ENCODE results near the gene EIF6.

Gene EIF6

GRCh38 chr20:35284267-35284991, at the start of gene EIF6:
Gene EIF6 (minus strand): TSS chr20:35284772. CDS start chr20:35284487, 285 bp downstream.
- H3K27ac Mint-ChIP-seq: peak within 1 kb of the TSS; percentile 89
- H3K4me3 Mint-ChIP-seq: peak within 1 kb of the TSS; percentile 83
- peaks cover 39% of the 10 kb centered on the region for H3K4me1 Mint-ChIP-seq (ENCODE audit: low read depth)
- no peaks in the 10 kb centered on the region for H3K27me3 Mint-ChIP-seq
- DNase-seq: peak; percentile 86
- peaks cover 50% of the 10 kb centered on the region for H3K36me3 Mint-ChIP-seq (ENCODE audit: low read depth)
- no peaks in the 10 kb centered on the region for H3K9me3 Mint-ChIP-seq

GRCh38 chr20:35333606-35334005, 49.0 kb upstream of the EIF6 start:
- Mint-ChIP-seq H3K4me1 (ENCODE audit: low read depth) (peaks cover 29% of the 10 kb centered on the region), H3K4me3 (no peak overlapping the region), H3K9me3 (no peaks in the 10 kb centered on the region), H3K27me3 (no peaks in the 10 kb centered on the region), H3K36me3 (ENCODE audit: low read depth) (peaks cover 18% of the 10 kb centered on the region), H3K27ac (no peak overlapping the region)
- DNase-seq: no peak

- no peak for DNase-seq
- no peaks in the 10 kb centered on the region for H3K9me3 Mint-ChIP-seq
- peaks cover 20% of the 10 kb centered on the region for H3K36me3 Mint-ChIP-seq (ENCODE audit: low read depth)
- no peak overlapping the region for H3K4me3 Mint-ChIP-seq
- H3K4me1 Mint-ChIP-seq (ENCODE audit: low read depth): peaks cover 38% of the 10 kb centered on the region
- no peak overlapping the region for H3K27ac Mint-ChIP-seq
- H3K27me3 Mint-ChIP-seq: no peaks in the 10 kb centered on the region
These were observed 48.1 kb upstream of the EIF6 start for GRCh38 chr20:35332540-35333200.

GRCh38 chr20:35329435-35330139, 45.0 kb upstream of the EIF6 start:
- Mint-ChIP-seq H3K27ac (no peak overlapping the region), H3K27me3 (no peaks in the 10 kb centered on the region)
- peak; percentile 57 for DNase-seq

GRCh38 chr20:35328689-35329088, 44.1 kb upstream of the EIF6 start:
- Mint-ChIP-seq H3K27me3 (no peaks in the 10 kb centered on the region), H3K36me3 (ENCODE audit: low read depth) (peaks cover 30% of the 10 kb centered on the region), H3K27ac (peak overlapping the region; percentile 91), H3K9me3 (no peaks in the 10 kb centered on the region), H3K4me3 (no peak overlapping the region), H3K4me1 (ENCODE audit: low read depth) (peaks cover 62% of the 10 kb centered on the region)
- no peak for DNase-seq

More at GRCh38 chr20:35329435-35330139, 45.0 kb upstream of the EIF6 start:
- H3K4me3 Mint-ChIP-seq: no peak overlapping the region
- H3K36me3 Mint-ChIP-seq (ENCODE audit: low read depth): peaks cover 31% of the 10 kb centered on the region
- peaks cover 62% of the 10 kb centered on the region for H3K4me1 Mint-ChIP-seq (ENCODE audit: low read depth)
- no peaks in the 10 kb centered on the region for H3K9me3 Mint-ChIP-seq

- H3K9me3 Mint-ChIP-seq: no peaks in the 10 kb centered on the region
- peak overlapping the region; percentile 91 for H3K27ac Mint-ChIP-seq
- DNase-seq: no peak
- H3K36me3 Mint-ChIP-seq (ENCODE audit: low read depth): peaks cover 29% of the 10 kb centered on the region
- H3K4me1 Mint-ChIP-seq (ENCODE audit: low read depth): peaks cover 67% of the 10 kb centered on the region
- peak overlapping the region; percentile 19 for H3K4me3 Mint-ChIP-seq
- H3K27me3 Mint-ChIP-seq: no peaks in the 10 kb centered on the region
These were observed 43.6 kb upstream of the EIF6 start for GRCh38 chr20:35328095-35328685.

GRCh38 chr20:35327074-35327976, 42.8 kb upstream of the EIF6 start:
- H3K4me3 Mint-ChIP-seq: no peak overlapping the region
- no peak for DNase-seq
- peaks cover 70% of the 10 kb centered on the region for H3K4me1 Mint-ChIP-seq (ENCODE audit: low read depth)
- H3K27ac Mint-ChIP-seq: peak overlapping the region; percentile 91
- H3K9me3 Mint-ChIP-seq: no peaks in the 10 kb centered on the region
- no peaks in the 10 kb centered on the region for H3K27me3 Mint-ChIP-seq
- peaks cover 30% of the 10 kb centered on the region for H3K36me3 Mint-ChIP-seq (ENCODE audit: low read depth)

- Mint-ChIP-seq H3K4me1 (ENCODE audit: low read depth) (peaks cover 68% of the 10 kb centered on the region), H3K9me3 (no peaks in the 10 kb centered on the region)
These were observed 42.1 kb upstream of the EIF6 start for GRCh38 chr20:35326740-35327073.

GRCh38 chr20:35326021-35326739, 41.6 kb upstream of the EIF6 start:
- Mint-ChIP-seq H3K36me3 (ENCODE audit: low read depth) (peaks cover 32% of the 10 kb centered on the region), H3K4me1 (ENCODE audit: low read depth) (peaks cover 63% of the 10 kb centered on the region), H3K9me3 (no peaks in the 10 kb centered on the region), H3K4me3 (no peak overlapping the region), H3K27ac (peak overlapping the region; percentile 91), H3K27me3 (no peaks in the 10 kb centered on the region)
- no peak for DNase-seq

More at GRCh38 chr20:35326740-35327073, 42.1 kb upstream of the EIF6 start:
- peaks cover 32% of the 10 kb centered on the region for H3K36me3 Mint-ChIP-seq (ENCODE audit: low read depth)
- DNase-seq: no peak
- H3K4me3 Mint-ChIP-seq: no peak overlapping the region
- H3K27ac Mint-ChIP-seq: peak overlapping the region; percentile 91
- H3K27me3 Mint-ChIP-seq: no peaks in the 10 kb centered on the region

- Mint-ChIP-seq H3K4me3 (no peak overlapping the region), H3K27ac (no peak overlapping the region), H3K4me1 (ENCODE audit: low read depth) (peaks cover 58% of the 10 kb centered on the region), H3K36me3 (ENCODE audit: low read depth) (peaks cover 35% of the 10 kb centered on the region), H3K9me3 (no peaks in the 10 kb centered on the region), H3K27me3 (no peaks in the 10 kb centered on the region)
- no peak for DNase-seq
These were observed 40.8 kb upstream of the EIF6 start for GRCh38 chr20:35325401-35325800.

- H3K4me3 Mint-ChIP-seq: no peak overlapping the region
- no peak for DNase-seq
- peaks cover 29% of the 10 kb centered on the region for H3K36me3 Mint-ChIP-seq (ENCODE audit: low read depth)
- no peaks in the 10 kb centered on the region for H3K9me3 Mint-ChIP-seq
- H3K27me3 Mint-ChIP-seq: no peaks in the 10 kb centered on the region
- peaks cover 47% of the 10 kb centered on the region for H3K4me1 Mint-ChIP-seq (ENCODE audit: low read depth)
- H3K27ac Mint-ChIP-seq: no peak overlapping the region
These were observed 36.0 kb upstream of the EIF6 start for GRCh38 chr20:35320396-35321126.

GRCh38 chr20:35319871-35320197, 35.3 kb upstream of the EIF6 start:
- Mint-ChIP-seq H3K4me3 (no peak overlapping the region), H3K4me1 (ENCODE audit: low read depth) (peaks cover 51% of the 10 kb centered on the region), H3K9me3 (no peaks in the 10 kb centered on the region), H3K27me3 (no peaks in the 10 kb centered on the region), H3K36me3 (ENCODE audit: low read depth) (peaks cover 30% of the 10 kb centered on the region), H3K27ac (peak overlapping the region; percentile 12)
- DNase-seq: no peak
